Measurements from ENCODE around the gene DEPDC4.

The DEPDC4 gene

DNA sequence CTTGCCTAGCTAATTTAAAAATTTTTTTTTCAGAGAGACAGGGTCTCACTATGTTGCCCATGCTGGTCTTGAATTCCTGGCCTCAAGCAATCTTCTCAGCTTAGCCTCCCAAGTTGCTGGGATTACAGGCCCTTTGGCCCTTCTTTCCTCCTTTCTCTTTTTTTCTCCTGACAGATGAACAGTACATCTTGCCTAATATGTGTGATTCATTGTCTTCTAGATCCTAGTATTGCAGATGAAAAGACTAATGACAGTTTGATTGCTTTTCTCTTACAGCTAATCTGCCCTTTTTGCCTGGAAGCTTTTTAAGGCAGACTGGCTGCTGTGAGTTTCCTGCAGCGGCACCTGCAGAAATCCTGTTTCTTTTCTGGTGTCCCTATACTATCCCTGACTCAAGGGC, 12.0 kb downstream of the DEPDC4 start:
- TF ChIP-seq, protein P1, sequence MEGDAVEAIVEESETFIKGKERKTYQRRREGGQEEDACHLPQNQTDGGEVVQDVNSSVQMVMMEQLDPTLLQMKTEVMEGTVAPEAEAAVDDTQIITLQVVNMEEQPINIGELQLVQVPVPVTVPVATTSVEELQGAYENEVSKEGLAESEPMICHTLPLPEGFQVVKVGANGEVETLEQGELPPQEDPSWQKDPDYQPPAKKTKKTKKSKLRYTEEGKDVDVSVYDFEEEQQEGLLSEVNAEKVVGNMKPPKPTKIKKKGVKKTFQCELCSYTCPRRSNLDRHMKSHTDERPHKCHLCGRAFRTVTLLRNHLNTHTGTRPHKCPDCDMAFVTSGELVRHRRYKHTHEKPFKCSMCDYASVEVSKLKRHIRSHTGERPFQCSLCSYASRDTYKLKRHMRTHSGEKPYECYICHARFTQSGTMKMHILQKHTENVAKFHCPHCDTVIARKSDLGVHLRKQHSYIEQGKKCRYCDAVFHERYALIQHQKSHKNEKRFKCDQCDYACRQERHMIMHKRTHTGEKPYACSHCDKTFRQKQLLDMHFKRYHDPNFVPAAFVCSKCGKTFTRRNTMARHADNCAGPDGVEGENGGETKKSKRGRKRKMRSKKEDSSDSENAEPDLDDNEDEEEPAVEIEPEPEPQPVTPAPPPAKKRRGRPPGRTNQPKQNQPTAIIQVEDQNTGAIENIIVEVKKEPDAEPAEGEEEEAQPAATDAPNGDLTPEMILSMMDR (IDR thresholded peaks at IDR 0.05; ENCODE audit: low read depth, low read length): no peak
- no peak overlapping the region for H3K4me3 ChIP-seq (ENCODE audit: low read depth, low read length)

DNA sequence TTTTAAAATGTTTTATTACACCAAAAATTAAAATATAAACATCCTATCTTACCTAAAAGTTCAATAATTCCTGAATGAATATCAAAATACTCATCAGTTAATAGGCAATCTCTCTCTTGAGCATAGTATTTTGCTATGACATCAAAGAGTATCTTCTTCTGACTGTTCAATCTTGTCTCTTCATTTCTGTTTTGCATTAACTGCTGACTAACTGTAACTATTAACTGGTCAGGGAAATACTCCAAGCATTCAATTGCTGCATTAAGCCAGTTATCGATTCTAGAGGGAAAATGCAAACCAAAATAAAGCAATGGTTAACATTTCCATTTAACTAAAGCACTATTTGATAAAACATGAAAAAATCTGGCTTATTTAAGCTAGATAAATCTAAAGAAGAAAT, 13.4 kb downstream of the DEPDC4 start:
- no peak overlapping the region for H3K4me3 ChIP-seq (ENCODE audit: low read depth, low read length)
- TF ChIP-seq, protein P1 (IDR thresholded peaks at IDR 0.05; ENCODE audit: low read depth, low read length): no peak

DNA sequence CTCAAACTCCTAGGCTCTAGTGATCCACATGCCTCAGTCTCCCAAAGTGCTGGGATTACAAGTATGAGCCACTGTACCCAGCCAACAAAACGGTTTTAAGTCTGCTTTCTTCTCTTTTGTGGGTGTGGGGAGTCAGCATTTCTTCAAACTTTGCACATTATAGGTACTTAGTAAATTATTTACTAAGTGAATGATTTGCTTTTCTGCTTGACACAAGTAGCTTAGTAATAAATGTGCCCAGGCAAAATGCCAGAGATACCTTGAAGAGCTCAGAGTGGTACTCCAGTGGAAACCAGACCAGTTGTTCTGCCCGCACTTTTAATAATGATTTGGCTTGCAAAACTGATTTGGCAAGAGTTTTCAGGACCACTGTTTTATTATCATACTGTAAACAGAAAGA, 15.0 kb downstream of the DEPDC4 start:
- TF ChIP-seq, protein P1 (IDR thresholded peaks at IDR 0.05; ENCODE audit: low read depth, low read length): no peak
- H3K4me3 ChIP-seq (ENCODE audit: low read depth, low read length): no peak overlapping the region

DNA sequence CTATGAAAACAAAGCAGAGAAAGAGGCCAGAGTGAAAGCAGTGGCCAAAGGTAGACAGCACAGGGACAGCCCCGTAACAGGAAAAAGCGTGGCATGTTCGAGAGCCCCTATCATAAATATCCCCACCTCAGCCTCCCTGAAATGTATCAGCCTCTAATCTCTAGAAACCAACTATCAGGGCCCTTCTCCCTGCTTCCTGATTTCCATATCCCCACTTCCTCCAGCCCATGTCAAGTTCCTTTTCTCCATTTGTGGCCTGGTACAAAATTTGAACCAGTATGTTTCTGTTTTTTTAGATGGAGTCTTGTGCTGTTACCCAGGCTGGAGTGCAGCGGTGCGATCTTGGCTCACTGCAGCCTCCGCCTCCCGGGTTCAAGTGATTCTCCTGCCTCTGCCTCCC, 16.9 kb downstream of the DEPDC4 start:
- TF ChIP-seq, protein P1 (IDR thresholded peaks at IDR 0.05; ENCODE audit: low read depth, low read length): no peak
- H3K4me3 ChIP-seq (ENCODE audit: low read depth, low read length): no peak overlapping the region

DNA sequence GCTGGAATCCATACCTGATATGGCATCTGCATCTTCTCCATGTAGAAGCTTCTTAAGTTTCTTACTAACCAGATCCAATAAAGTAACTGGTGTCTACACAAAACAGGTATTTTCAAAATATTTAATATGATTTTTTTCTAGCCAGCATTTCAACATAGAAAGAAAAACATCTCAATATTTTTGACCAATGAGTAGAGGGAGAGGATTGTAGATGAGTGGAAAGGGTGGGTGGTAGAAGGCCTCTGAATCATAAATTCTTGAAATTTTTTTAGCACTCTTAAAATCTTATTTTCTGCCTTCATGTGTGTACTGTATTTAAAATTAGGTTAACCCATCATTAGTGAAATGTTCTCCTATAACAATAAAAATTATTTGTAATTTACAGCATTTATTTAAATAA, 18.0 kb downstream of the DEPDC4 start:
- TF ChIP-seq, protein P1 (IDR thresholded peaks at IDR 0.05; ENCODE audit: low read depth, low read length): no peak
- no peak overlapping the region for H3K4me3 ChIP-seq (ENCODE audit: low read depth, low read length)

DNA sequence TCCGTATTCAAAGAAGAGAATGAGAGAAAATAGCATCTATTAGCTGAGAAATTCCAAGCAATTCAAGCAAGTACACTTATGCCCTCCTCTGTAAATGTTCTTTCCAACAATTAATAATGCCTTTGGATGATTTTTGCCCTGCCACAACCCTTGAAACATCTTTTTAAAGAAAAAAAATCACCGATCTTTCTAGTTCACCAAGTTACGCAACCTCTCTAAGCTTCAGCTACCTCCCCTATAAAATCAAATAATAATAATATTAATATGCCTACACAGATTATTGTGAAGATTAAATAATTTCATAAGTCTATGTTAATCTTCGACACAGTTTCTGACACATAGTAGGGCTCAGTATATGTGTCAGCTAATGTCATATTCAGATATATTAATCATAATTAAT, 19.1 kb downstream of the DEPDC4 start:
- TF ChIP-seq, protein P1 (IDR thresholded peaks at IDR 0.05; ENCODE audit: low read depth, low read length): no peak
- H3K4me3 ChIP-seq (ENCODE audit: low read depth, low read length): no peak overlapping the region

DNA sequence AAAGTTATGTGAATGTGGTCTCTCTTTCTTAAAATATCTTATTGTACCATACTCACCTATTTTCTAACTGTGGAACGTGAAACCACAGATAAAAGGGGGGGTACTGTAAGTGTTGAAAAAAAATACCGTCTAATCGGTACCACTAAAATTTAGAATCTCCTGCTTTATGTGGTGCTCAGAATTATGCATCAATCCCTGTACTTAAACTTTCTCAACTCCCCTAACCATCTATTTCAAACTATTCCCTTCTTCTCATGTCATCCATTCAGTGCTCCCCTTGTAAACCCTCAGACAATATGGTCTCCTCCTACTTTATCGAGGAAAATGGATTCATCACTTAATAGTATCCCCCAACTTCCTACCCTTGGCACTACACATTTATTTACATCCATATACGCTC, 23.7 kb downstream of the DEPDC4 start:
- H3K4me3 ChIP-seq (ENCODE audit: low read depth, low read length): no peak overlapping the region
- TF ChIP-seq, protein P1 (IDR thresholded peaks at IDR 0.05; ENCODE audit: low read depth, low read length): no peak

All from WI38 (cell line).